Eye (tissue), 1 donor: ENCODE data around the gene PPM1M.

Source experiments
- DNase-seq: peaks from one replicate; pipeline ENCODE4 v3.0.0-alpha.2; 2015

The PPM1M gene

GRCh38 chr3:52245322-52246263 is at the start of gene PPM1M:
TSS of gene PPM1M (plus strand) at chr3:52245759. CDS start at chr3:52245825, 66 bp downstream.
- DNase-seq, result peak; percentile 76

- no peak for DNase-seq
Observed at GRCh38 chr3:52195823-52196331, 49.7 kb upstream of the PPM1M start.

GRCh38 chr3:52196977-52197376 is 48.6 kb upstream of the PPM1M start:
- no peak for DNase-seq

- no peak for DNase-seq
Observed at GRCh38 chr3:52197499-52197841, 48.1 kb upstream of the PPM1M start.

GRCh38 chr3:52197842-52198625 is 47.5 kb upstream of the PPM1M start, which contains the start of gene ALAS1:
TSS of gene ALAS1 (plus strand) at chr3:52198160. CDS start at chr3:52199242, 1,082 bp downstream.
- peak; percentile 97 for DNase-seq

GRCh38 chr3:52198643-52199608 is 46.6 kb upstream of the PPM1M start:
- DNase-seq, result no peak

- DNase-seq, result no peak
Observed at GRCh38 chr3:52200981-52201679, 44.4 kb upstream of the PPM1M start.

GRCh38 chr3:52202384-52203077 is 43.0 kb upstream of the PPM1M start:
- DNase-seq, result no peak

GRCh38 chr3:52203701-52204100 is 41.9 kb upstream of the PPM1M start:
- no peak for DNase-seq

- no peak for DNase-seq
Observed at GRCh38 chr3:52204337-52205073, 41.1 kb upstream of the PPM1M start.

GRCh38 chr3:52205727-52206372 is 39.7 kb upstream of the PPM1M start:
- DNase-seq, result no peak

GRCh38 chr3:52208556-52208955 is 37.0 kb upstream of the PPM1M start:
- DNase-seq, result no peak

- DNase-seq, result no peak
Observed at GRCh38 chr3:52210037-52210436, 35.5 kb upstream of the PPM1M start.

GRCh38 chr3:52210550-52211046 is 35.0 kb upstream of the PPM1M start:
- DNase-seq, result no peak

- no peak for DNase-seq
Observed at GRCh38 chr3:52211268-52211891, 34.2 kb upstream of the PPM1M start.

- no peak for DNase-seq
Observed at GRCh38 chr3:52213005-52213404, 32.6 kb upstream of the PPM1M start.

GRCh38 chr3:52213901-52214300 is 31.7 kb upstream of the PPM1M start:
- no peak for DNase-seq

GRCh38 chr3:52215351-52215750 is 30.2 kb upstream of the PPM1M start:
- no peak for DNase-seq
